NOMO-1 (cell line): ENCODE results near the gene FGFR3.

ENCODE experiments used
- DNase-seq, 2 experiments: peaks; one replicate each; lab custom pipeline; 2025; ENCODE audit not compliant: unreplicated experiment in 2 of 2; lab: John Stamatoyannopoulos, UW

The FGFR3 gene

GRCh38 chr4:1857931-1858330, 64.8 kb downstream of the FGFR3 start:
- DNase-seq: no peak
